IPS-NIHi11 (cell line): ENCODE results near the gene C17orf67.

ENCODE experiments used
- DNase-seq: peaks from one replicate; pipeline ENCODE4 v3.0.0; 2012; ENCODE audit warnings: mixed read lengths, low spot score

Gene C17orf67

DNA sequence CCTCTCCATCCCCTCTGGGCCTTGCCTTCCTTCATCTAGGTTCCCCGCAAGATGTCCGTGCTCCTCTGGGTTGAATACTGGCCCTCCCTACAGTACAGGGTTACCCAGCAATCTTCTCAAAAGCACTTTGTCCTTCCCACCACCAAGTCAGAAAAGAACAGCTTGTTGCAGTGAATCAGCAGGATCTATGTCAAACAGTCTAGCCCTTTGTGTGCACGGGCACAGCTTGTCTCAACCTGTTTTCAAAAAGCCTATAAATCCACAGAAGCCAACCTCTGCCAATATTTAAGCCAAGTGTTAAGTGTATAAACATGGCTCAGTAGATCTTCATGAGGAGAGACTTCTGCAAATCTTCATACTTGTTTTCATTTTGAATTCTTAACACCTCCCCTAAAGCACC lies 25.2 kb downstream of the C17orf67 start:
- no peak for DNase-seq

DNA sequence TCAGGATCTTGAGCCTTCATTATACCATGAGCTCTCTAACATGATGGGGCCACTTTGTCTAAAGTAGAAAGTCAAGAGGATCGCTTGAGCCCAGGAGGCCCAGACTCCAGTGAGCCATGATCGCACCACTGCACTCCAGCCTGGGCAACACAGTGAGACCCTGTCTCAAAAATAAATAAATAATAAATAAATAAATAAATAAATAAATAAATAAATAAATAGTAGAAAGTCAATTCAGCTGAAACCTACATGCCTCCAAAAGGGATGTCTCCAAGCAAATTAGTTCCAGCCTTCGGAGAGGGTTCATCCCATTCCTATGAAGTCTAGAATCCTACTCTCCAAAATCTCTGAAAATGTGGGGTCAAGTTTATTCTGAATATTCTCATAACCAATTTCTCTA lies 26.0 kb downstream of the C17orf67 start:
- DNase-seq = no peak

- no peak for DNase-seq
These were observed 26.8 kb downstream of the C17orf67 start for GRCh38 chr17:56806949-56807348.

DNA sequence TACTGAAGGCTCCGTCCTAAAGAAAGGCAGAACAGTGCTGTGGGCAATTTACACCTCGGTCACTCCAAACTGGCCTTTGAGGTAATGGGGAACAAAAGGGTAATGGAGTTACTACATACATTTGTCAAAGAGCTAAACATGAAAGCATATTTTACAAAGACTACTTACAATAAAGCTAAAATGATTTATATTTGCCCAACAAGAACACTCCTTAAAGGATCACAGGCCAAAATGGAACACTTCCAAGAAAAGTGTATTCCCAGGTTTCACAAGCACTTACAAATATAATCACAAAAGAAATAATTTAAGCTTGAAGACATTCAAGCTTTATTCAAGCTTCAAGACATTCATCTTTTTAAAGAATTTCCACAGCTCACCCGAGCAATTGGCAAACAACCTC lies 29.3 kb downstream of the C17orf67 start:
- no peak for DNase-seq

GRCh38 chr17:56803071-56803470 lies 30.6 kb downstream of the C17orf67 start:
- DNase-seq = no peak

DNA sequence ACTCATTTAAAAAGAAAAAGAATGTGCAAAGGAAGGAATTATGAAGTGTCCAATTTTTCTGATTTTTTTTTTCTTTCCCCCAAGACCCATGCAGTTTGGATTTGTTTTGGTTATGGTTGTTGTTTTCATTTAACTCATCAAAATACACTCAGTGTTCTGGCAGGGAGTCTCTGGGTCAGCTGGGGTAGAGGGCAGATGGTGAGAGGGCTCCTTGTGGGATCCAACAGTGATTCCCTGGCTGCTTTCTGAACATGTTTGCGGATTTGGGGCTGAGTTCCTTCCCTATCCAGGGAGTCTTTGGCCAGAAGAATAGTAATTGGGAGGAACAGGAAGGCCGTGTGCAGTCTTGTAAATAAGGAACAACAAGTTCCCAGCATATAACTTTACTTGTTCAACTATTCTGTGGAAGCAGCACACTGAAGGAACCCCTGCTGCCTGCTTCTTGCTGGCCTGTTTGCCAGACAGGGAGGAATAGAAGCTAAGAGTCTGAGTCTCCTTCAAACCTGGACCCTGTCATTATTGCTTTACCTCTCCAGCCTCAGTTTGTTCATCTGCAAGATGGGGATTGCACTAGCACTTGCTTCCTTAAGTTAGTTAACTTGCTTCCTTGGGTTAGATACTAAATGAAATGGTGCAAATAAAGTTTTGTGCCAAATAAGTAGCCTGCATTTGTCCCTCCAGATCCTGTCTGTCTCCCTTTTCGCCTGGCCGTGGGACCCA lies 32.1 kb downstream of the C17orf67 start:
- no peak for DNase-seq

DNA sequence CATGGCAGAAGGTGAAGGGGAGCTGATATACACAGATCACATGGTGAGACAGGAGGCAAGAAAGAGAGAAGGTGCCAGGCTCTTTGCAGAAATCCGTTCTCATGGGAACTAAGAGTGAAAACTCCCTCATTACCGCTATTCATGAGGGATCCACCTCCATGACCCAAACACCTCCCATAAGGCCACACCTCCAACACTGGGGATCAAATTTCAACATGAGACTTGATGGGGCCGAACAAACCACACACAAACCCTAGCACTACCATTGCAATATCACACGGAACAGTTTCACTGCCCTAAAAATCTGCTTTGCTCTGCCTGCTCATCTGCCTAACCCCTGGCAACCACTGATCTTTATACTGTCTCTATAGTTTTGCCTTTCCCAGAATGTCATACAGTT lies 34.8 kb downstream of the C17orf67 start:
- peak; percentile 53 for DNase-seq

DNA sequence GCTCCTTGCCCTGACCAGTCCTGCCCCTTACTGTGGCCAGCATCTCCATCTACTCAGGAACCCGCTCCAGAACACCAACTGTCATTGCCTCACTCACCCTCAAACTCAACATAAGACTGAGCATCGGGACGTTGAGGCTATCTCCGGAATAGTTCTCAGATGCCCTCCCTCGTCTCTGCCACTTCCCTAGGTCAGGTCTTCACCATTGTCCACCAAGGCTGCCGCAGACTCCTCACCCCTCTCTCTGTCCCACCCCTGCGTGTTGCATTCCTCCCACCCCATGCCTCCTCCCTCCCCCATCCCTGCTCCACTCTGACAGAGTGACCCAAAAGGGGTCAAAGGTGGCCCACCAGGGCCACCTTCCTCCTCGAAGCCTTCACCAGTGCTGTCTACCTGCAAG lies 37.2 kb downstream of the C17orf67 start:
- DNase-seq = no peak

GRCh38 chr17:56795221-56795865 lies 38.4 kb downstream of the C17orf67 start:
- DNase-seq = no peak

DNA sequence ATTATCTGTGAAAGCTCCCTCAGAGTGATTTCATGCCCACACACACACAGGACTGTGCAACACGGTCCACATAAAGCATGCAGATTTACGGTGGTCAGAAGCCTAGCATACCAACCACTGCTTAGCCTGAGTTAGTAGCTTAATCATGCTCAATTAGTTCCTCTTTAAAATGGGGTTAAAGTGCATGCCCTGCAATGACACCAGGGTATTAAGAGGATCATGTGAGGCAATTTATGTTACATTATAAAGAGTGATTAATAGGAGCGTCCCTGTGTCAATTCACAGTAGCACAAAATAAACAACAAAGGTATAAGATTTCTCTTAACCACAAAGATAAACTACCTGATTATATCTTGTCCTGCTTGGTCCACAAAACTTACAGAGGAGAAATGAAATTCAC lies 39.8 kb downstream of the C17orf67 start:
- DNase-seq = no peak

DNA sequence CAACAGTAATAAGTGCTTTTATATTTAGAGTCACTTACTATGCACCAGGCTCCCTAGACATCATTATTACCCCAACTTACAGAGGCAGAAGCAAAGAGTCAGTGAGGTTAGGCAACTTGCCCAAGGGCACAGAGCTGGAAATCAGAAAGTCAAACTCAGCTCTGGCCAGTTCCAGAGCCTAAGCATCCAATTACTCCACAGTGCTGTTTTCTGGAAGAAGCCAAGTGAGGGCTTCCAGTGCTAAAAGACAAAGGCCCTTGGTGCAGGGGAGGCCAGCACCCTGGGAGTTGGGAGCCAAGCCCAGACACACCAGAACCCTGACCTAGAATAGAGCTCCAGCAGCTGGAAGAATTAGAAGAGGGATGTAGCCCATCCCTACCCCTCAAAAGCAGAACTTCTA lies 40.2 kb downstream of the C17orf67 start:
- no peak for DNase-seq

DNA sequence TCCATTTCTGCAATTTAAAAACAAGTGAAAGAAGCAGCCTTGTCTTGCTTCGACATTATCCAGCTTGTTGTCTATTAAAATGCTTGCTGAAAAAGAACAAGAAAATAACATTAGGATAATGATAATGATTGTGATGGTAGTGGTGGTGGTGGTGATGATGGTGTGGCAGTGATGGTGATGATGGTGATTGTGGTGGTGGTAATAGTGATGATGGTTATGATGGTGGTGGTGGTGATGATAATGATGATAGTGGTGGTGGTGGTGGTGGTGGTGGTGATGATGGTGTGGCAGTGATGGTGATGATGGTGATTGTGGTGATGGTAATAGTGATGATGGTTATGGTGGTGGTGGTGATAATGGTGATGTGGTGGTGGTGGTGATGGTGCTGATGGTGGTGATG lies 41.5 kb downstream of the C17orf67 start:
- no peak for DNase-seq

DNA sequence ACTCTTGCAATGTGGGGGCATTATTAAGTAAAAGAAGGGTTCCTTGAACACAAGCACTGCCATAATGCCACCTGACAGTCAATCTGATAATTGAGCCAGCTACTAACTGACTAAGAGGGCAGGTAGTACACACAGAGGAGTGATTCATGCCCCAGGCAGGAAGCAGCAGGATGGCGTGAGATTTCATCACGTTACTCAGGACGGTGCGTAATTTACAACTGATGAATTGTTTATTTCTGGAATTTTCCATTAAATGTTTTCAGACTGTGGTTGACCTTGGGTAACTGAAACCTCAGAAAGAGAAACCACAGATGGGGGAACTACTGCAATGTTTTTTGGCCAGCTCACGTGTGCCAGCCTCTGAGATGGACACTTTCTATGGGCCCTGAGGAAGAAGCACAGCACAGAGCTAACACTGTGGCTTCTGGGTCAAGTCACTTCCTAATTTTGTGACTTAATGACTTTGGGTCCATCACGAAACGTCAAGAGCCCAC lies 46.7 kb downstream of the C17orf67 start:
- no peak for DNase-seq

GRCh38 chr17:56785997-56786680 lies 47.6 kb downstream of the C17orf67 start:
- no peak for DNase-seq

DNA sequence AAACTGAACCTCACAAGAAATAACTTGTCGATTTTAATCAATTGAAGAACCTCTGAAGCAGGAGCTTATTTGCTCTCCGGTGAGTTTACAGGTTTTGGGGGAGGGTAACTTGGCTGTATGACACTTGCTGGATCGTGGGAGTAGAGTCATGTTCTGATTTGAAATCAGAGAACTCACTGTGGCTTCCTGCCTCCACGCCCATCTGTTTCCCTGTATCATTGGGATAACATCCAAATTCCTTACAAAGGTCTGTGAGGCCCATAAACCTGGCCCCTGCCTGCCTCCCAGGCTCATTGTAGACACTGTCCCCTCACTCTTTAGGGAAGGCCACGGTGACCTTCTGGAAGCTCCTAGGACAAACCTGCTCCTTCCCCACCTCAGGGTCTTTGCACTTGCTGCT lies 48.3 kb downstream of the C17orf67 start:
- no peak for DNase-seq

GRCh38 chr17:56782338-56782737 lies 51.4 kb downstream of the C17orf67 start:
- no peak for DNase-seq

DNA sequence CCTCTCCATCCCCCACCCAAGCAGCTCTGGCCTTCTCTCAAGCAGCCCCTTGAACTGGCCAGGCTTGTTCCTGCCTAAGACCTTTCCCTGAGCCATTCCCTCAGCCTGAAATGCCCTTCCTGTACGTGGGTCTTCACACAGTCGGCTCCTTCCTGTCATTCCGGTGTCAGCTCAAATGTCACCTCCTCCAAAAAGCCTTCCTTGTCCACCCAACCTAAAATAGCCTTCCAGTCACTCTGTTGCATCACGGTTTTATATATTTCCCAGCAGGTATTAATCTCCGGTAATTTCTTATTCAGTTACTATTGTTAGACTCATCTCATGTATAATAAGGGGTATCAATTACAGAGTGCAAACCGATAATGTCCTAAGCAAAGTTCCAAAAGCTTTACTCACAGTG lies 51.8 kb downstream of the C17orf67 start:
- DNase-seq = no peak

- DNase-seq = peak; percentile 89
These were observed 53.6 kb downstream of the C17orf67 start for GRCh38 chr17:56779898-56780777.

- DNase-seq = no peak
These were observed 54.4 kb downstream of the C17orf67 start for GRCh38 chr17:56779322-56779721.

DNA sequence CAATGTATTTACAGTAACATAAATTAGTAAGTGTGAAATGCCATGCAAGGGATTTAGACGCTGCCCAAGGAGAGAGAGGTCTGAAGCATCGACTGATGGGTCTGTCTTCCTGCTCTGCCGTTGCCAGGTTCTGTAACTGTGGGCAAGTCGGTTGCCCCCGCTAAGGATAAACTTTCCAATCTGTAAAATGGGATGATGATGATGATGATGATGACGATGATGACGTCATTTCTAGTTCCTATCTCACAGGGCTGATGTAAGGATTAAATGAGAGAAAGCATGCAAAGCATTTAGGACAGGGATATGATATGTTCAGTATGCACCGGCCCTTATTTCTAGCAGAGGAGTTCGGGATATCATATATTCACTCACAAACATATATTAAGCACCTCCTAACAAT lies 54.8 kb downstream of the C17orf67 start:
- DNase-seq = no peak

GRCh38 chr17:56777859-56778258 lies 55.9 kb downstream of the C17orf67 start:
- DNase-seq = no peak

GRCh38 chr17:56774650-56775049 lies 59.1 kb downstream of the C17orf67 start:
- no peak for DNase-seq
